Measurements from ENCODE around the gene LYRM1.
"Not testable (repeated sequence)": the region's sequence is repeated elsewhere in the genome, so short reads cannot be mapped to it uniquely, and the experiment has no call there.

Gene LYRM1, protein sequence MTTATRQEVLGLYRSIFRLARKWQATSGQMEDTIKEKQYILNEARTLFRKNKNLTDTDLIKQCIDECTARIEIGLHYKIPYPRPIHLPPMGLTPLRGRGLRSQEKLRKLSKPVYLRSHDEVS

GRCh38 chr16:20900299-20901067 is at the start of gene LYRM1, which contains the start of gene DCUN1D3:
TSS of gene LYRM1 (plus strand) at chr16:20900771. CDS start at chr16:20915556, 14,785 bp downstream.
TSS of gene DCUN1D3 (minus strand) at chr16:20900358. CDS start at chr16:20862538, 37,820 bp downstream.
- peak; percentile 98 for DNase-seq (ENCODE audit: low spot score)

DNA sequence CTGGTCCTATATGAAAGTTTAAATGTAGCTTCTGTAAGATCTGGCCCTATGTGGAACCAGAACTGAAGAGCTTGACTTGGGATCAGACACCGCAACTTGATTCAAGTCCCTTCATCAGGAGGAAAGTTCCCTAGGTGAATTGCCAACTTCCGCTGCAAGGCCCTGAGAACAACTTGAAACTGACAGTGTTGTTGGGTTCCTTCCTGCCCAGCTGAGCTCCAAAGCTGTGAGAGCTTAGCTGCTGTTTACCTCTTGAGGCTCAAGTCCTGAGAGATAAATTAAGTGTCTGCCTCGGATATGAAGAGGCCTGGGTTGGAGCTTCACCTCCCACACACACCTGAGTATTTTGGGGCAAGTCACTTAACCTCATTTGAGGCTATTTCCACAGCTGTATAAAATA is 49.6 kb upstream of the LYRM1 start:
- DNase-seq (ENCODE audit: low spot score) = no peak

DNA sequence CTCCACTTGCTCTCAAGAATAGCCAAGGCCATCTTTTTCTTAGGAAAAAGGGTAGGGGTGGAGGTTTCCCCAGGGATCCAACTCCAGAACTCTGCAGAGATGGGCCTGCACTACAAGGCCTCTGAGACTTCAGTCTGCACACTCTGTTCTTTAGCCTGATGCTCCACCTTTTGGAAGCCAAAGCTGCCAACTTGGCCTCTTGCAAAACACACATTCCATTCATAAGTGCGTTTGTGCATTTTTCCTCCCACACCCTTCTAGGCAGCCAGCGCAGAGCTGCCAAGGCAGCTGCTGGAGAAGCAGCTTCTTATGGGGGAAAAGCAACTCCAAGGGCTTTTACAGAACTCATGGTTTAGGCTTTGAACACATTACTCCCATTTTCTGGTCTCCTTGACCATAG is 49.0 kb upstream of the LYRM1 start:
- DNase-seq (ENCODE audit: low spot score) = peak; percentile 43

- DNase-seq (ENCODE audit: low spot score) = no peak
These were observed 47.4 kb upstream of the LYRM1 start for GRCh38 chr16:20853143-20853542.

DNA sequence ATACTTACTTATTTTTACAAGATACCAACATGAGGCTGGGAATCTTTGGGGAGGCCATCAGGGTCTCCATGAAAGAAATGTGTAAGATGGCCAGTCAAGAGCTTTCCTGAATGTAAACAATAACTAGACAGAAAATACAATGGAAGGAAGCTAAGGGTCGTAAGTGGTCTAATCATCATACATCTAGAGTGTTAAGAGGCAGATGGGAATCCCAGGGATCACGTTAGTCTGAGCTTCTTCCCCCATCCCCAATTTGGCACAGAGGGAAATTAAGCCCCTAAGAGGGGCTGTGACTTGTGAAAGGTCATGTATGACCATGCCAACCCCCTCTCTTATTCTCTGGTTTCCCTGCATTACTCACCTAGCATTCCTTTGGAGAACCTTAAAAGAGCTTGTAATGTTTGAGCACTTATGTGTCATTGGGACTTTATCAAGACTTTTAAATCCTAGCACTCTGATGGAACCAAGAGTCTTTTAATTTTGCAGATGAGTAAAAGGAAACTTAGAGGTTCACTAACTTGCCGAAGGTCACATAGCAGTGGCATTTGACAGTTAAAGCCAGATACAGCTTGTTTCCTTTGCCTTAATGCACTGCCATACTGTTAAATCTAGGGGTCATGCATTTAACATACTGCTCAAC is 46.5 kb upstream of the LYRM1 start:
- DNase-seq (ENCODE audit: low spot score) = no peak

DNA sequence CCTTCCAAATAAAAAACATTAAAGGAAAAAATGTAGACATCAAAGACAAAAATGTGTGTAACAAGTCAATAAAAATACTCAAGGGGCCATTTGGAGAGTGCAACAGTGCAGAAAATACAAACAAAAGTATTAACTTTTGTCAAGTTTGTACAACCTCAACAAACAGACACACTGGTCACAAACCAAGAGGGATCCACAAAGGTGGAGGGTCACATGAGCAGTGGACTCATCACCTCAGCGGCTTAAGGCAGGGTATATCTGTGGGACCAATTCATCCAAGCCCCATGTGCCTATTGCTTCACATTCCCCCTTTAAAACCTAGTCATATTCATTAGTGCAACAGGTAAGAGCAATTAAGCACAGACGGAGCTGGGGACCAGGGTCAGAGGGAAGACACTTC is 45.6 kb upstream of the LYRM1 start:
- DNase-seq (ENCODE audit: low spot score) = no peak

GRCh38 chr16:20857281-20857680 is 43.3 kb upstream of the LYRM1 start:
- DNase-seq (ENCODE audit: low spot score) = no peak

GRCh38 chr16:20859229-20859628 is 41.3 kb upstream of the LYRM1 start:
- no peak for DNase-seq (ENCODE audit: low spot score)

DNA sequence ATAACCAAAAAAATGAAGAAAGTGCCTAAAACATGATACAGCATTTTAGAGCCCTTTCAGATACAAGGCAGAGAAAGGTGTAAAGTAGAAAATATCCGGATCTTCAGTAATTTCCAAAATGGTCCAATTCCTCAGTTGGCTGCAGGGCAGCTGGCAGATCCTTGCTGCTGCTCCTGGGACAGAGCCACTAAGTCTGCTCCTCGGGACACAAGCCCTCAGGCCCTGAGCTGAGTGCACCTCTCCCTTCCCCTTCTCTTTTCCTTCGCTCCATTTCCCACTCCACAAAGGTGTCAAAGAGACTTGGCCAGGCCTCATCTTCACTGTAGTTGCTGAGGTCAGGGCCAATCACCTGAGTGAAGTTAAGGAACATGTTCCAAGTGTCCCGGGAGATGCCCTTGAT is 40.9 kb upstream of the LYRM1 start:
- no peak for DNase-seq (ENCODE audit: low spot score)

DNA sequence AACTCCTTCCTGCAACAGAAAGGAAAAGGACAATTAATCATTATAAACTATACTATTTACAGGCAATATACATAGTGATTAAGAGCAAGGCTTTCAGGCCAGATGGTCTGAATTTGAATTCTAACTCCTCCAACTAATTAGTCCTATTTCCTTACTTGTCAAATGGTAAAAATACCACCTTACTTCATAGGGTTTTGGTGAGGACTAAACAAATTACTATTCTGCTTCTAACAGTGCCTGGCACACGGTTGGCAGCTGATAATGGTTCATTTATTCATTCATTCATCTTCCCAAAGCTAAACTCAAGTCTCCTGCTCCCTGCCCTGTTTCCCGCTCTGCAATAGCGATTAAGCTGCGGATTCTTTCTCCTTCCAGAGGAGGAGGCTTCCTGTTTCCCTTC is 40.2 kb upstream of the LYRM1 start:
- no peak for DNase-seq (ENCODE audit: low spot score)

GRCh38 chr16:20860995-20861394 is 39.6 kb upstream of the LYRM1 start:
- DNase-seq (ENCODE audit: low spot score) = not testable (repeated sequence)

GRCh38 chr16:20862162-20862960 is 38.2 kb upstream of the LYRM1 start:
- DNase-seq (ENCODE audit: low spot score) = no peak

GRCh38 chr16:20864376-20864775 is 36.2 kb upstream of the LYRM1 start:
- not testable (repeated sequence) for DNase-seq (ENCODE audit: low spot score)

DNA sequence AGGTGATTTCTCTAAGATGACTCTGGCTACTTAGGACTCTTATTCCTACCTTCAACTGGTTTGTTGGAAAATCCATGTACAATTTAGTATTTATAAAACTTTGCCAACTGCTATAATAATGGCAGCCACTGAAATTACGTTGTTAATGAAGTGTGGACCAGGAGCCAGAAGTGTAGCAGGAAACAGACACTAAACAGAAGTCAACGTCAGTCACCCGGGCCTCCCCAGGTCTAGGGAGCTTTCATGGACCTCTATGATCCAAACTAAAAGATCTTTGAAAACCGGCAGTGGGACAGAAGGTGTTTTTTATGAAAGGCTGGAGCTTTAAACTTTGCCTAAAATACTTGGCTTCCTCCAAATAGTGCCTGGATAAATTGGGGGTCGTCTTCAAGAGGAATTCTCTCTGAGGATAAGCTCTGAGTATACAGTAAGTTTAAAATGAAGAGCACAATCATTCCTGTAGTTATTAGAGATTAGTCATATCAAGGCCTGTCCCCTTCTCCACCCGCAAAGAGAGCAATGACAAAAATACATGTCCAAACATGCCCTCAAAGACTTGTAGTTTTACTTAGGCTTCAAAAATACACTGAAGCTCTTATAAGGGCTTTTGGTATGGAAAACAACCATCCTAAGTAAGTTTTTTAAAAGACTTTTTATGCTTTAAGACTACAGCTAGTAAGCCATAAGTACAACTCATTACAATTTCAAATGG is 35.0 kb upstream of the LYRM1 start:
- DNase-seq (ENCODE audit: low spot score) = no peak

- peak; percentile 28 for DNase-seq (ENCODE audit: low spot score)
These were observed 34.3 kb upstream of the LYRM1 start for GRCh38 chr16:20866145-20866772.

GRCh38 chr16:20866801-20867200 is 33.8 kb upstream of the LYRM1 start:
- DNase-seq (ENCODE audit: low spot score) = no peak

GRCh38 chr16:20867585-20867984 is 33.0 kb upstream of the LYRM1 start:
- DNase-seq (ENCODE audit: low spot score) = no peak

GRCh38 chr16:20868890-20869289 is 31.7 kb upstream of the LYRM1 start:
- peak; percentile 47 for DNase-seq (ENCODE audit: low spot score)

GRCh38 chr16:20870122-20870820 is 30.3 kb upstream of the LYRM1 start:
- DNase-seq (ENCODE audit: low spot score) = no peak

GRCh38 chr16:20871258-20871657 is 29.3 kb upstream of the LYRM1 start:
- no peak for DNase-seq (ENCODE audit: low spot score)

Data from iPS-NIHi11 (cell line).